Stimulated activated CD4-positive, alpha-beta T cell treated with anti-CD3 and anti-CD28 coated beads, TNF-alpha, amount 100 ng/mL, for 24 hours (primary cell): ENCODE measurements around the gene RPS15.

Experiments used
- DNase-seq, 3 experiments: peaks; one replicate each; pipeline ENCODE4 v3.0.0-alpha.2; 2020; ENCODE audit warnings: low read depth in 3 of 3

Gene RPS15

DNA sequence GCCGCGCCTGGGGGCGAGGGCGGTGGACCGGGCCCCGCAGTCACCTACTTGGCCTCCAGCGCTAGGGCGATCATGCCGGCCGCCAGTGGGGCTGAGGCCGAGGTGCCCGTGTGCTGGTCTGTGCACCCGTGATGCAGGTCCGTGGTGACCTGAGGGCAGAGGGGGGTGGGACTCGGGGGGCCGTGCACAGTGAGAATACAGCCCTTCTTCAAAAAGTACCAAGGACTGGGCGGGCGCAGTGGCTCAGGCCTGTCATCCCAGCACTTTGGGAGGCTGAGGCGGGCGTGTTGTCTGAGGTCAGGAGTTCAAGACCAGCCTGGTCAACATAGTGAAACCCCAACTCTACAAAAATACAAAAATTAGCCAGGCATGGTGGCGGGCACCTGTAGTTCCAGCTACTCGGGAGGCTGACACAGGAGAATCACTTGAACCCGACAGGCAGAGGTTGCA, 45.8 kb downstream of the RPS15 start:
- DNase-seq = no peak

DNA sequence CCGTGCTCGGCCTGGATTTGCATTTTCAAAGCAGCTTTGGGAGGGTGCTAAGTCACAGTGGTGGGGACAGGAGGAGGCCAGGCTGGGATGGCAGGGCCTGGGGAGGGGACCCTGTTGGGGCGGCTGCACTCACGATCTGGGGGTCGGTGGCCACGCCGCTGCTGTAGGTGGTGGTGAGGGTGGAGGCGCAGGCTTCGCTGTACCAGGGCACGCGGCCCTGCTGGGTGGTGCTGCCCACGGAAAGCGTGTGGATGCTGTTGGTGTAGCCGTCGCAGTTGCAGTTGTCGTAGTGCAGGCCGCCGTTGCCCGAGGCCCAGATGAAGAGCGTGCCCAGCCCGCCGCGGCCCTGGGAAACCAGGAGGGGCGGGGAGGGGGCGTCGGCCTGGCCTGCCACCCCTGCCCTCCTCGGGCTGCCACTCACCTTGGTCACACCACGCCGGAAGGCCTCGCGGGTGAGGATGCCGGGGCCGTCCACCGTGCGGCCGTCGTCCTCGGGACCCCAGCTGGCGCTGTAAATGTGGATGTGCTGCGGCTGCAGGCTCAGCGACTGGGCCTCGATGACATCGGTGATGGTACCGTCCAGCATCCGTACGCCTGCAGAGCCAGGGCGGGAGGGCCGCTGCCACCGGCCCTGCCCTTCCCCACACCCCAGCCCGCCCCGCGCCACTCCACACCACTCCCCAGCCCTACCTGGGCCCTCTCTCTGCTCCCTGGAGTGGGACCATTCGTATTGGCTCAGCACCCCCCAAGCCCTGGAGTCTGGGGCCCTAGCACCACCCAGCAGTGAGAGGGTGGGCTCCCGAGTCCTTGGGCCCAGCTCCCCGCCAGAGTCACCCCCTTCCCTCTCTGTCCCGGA, 48.8 kb downstream of the RPS15 start:
- DNase-seq = no peak

DNA sequence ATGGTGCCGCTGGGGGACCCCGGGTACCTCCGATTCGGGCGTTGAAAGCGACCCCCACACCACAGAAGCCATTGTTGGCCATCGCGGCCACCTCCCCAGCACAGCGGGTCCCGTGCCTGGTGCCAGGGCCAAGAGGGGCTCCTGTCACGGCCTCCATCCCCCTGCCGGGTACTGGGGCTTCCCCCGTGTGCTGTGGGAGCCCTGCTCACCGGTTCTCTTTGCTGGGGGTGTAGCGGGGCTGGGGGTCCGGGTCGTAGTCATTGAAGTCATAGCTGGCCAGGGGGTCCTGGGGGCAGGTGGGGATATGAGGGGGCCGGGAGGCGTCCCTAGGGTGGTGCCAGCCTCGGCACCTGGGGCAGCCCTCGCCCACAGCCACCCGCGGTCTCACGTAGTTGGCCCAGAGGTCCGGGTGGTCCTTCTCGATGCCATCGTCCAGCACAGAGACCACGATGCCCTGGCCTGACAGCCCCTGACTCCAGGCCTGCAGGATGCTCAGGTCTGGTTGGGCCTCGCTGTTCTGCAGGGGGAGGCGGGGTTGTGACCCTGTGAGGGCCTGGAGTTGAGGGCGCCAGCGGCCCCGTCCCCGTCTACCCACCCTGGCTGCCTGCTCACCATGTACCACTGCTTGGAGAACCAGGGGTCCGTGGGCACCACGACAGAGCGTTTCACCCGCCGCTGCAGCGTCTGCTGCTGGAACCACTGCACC, 49.5 kb downstream of the RPS15 start:
- no peak for DNase-seq

DNA sequence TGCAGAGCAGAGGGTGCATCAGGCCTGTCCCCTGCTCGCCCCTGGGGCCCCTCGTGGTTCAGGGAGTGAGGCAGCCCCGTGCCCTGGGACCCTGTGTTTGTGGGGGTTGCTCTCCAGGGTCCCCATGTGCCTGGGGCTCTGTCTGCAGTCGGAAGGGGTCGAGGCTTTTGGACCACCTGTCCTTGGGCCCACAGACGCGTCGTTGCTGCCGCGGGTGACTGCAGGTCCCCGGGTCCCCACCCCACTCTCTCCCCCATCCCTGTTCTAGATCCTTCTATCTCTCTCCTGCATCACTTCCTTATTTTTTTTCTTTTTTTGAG, 50.0 kb downstream of the RPS15 start:
- no peak for DNase-seq

DNA sequence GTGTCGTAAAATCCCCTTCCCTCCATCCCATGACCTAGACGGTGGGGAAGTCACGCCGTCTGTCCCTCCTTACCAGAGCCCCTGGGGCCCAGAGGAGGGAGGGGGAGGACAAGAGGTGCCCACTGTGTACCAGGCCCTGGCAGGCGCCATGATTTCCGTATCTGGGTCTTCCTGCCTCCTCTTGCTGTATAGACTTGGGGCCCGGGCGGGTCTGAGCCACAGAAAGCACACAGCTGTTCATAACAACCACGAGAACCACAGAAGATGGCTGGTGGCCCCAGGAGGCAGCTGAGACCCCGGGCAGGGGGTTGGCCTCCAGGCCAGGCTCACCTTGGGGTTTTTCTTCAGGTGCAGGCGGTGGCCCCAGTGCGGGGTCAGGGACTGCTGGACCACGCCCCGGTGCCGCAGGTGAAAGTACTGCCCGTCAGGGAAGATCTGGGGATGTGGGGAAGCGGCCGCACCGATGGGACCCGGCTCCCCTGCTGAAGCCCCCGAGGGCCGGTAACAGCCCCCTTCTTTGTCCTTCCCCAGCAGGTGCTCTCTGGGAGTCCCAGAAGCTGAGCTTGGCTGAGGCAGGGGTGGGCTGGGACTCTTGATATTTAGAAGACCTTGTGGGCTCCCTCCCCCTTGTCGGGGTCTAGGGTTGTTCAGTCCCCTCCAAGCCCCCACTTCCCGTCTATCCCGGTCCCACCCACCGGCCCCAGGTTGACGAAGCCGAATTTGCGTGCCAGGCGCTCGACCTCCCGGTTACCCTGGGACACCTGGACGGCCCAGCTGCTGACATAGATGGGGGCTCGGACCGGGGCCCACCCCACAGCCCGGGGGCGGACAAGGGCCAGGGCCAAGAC, 51.5 kb downstream of the RPS15 start:
- DNase-seq = no peak
